ENCODE data around the gene ANKRD11.

GRCh38 chr16:89244754-89245153 lies 245.6 kb downstream of the ANKRD11 start:
- TF ChIP-seq CTCF (IDR thresholded peaks at IDR 0.05; ENCODE audit: insufficient read depth, low read length, poor library complexity, severe bottlenecking) (no peak), EZH2phosphoT487 (conservative IDR thresholded peaks at IDR 0.05; ENCODE audit: low read length) (no peak)

All from SU-DHL-6 (cell line).